CD4-positive, alpha-beta T cell treated with Interleukin-4 for 1 hour (primary cell): Measurements from ENCODE around the gene LASP1NB.
A peak's percentile ranks its signal among the peaks of the same experiment; 100 is the strongest.

Experiments used
- DNase-seq, 2 donors: peaks; one replicate each; pipeline ENCODE4 v3.0.0-alpha.2; 2020 to 2022

The LASP1NB gene

DNA sequence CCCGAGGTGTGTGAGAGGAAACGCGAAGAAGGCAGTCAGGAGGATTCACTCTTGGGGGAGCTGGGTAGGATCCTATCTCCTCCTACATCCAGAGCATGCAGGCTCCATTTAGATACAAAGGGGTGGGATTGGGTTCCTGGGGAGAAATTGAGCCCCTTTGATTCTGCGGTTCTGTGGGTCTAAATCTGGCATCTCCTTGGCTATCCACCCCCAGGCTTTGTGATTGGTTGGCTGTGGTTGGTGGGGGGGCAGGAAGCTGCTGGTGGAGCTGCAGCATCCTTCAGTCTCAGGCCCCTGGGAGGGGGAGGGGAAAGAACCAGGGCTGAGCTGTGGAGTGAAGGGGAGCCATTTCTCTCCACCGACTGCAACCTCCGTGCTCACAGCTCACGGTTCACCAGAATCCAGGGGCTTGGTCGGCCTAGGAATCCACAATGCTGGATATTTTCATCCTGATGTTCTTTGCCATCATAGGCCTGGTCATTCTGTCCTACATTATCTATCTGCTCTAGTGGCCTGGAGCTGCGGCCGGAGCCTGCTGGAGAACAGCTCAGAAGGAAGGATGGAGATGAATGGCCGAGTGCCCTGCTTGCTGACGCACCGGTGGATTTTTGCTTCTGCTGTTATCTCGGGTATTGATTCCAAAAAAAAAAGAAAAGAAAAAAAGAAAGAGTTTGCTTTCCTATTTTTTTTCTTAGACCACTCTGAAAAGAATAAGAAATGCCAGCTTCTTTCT is at the start of gene LASP1NB:
TSS of gene LASP1NB (plus strand) at position 352 of the 733 bp plus-strand sequence.
- peak; percentile 42 to 55 for DNase-seq

DNA sequence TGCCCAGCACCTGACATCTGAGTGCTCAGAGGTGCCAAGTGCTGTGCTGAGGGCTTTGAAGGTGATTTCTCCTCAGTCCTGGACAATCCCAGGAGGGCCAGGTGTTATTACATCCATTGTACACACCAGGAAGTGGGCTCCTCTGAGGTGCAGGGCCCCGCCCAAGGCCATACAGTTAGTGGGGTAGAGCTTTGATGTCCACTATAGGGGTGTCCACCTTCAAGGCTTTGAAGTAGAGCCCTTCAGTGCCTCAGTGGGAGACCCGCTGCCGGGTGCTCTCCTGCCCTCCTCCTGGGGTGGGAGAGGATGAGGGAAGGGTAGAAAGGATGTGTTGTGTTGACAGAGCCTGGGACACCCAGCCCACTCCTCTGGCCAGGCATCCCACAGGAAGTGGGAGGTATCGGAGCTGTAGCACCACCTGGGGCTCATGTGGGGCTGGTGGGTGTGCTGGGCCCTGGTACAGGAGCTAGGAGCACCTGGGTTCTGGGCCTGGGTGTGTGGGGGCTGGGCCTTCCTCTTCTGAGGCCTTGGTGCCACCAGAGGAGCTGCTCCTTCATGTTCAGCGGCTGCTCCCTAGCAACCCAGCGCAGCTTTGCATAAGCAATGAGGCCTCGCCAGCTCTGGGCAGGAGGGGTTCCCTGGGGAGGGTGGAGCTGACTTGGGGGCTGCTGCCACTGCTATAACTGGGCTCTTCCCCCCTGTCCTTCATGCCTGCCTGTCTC is 48.1 kb upstream of the LASP1NB start:
- peak in 1 of 2 donors; percentile 66 for DNase-seq

DNA sequence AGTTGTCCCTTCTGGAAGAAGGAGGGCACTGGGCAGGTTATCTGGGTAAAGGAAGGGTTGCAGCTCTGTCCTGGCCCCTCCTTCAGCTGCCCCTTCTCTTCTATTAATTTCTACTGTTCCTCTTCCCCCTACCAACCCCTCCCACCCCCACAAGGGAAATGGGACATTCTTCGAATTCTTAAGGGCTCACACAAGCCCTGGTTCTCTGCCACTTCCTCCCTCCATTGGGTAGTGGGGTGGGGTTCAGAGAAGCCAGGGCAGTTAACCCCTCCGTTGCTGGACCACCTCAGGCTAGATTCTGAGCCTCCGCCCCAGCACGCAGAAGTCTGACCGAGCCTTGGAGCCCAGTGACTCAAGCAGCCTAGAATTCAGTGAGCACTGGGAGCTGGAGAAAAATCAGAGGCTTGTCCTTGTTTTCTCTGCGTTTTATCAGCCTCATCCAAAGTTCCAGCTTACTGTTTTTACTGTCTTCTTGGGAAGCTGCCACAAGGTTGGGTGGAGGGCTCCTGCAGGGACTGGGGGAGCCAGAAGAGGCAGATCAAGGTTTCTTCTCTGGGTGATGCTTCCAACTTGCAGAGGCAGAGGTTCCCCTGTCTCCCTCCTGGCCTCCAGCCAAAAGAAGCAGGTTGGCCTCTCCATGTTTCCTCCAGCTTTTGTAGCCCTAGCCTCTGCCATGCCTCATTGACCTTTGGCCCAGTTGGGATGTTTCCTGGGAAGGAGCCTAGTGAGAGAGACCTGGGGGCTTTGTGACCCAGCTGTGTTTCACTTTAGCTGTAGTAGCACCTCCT is 45.3 kb upstream of the LASP1NB start:
- DNase-seq, result no peak

DNA sequence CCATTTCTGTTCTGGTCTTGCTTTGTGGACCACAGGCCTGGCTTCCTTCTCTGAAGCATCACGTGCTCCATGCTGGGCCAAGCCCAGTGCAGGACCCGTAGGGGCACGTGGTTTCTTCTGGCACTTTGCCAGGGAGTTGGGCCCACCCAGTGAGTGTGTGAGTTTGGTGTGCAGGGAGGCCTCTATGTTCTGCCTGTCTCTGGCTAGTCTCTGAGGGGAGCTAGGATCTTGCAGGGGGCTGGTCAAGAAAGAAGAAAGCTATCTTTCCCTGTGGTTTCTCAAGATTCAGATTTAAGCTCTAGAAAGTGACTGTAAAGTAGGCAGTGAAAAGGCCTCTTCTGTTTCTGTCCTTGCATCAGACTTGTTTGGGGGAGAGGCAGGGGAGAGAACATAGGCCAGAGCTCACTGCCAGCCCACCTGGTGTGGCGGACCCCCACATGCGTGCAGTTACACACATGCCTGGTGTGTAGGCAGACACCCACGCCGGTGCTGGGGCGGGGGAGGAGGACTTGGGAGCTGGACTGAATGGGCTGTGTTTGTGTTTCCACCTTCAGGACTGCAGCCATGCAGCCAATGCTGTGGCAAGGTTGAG is 43.7 kb upstream of the LASP1NB start:
- DNase-seq, result peak in 1 of 2 donors; percentile 44

GRCh38 chr17:38882870-38883269 is 42.5 kb upstream of the LASP1NB start:
- DNase-seq, result no peak

GRCh38 chr17:38883592-38884526 is 41.6 kb upstream of the LASP1NB start:
- no peak for DNase-seq

DNA sequence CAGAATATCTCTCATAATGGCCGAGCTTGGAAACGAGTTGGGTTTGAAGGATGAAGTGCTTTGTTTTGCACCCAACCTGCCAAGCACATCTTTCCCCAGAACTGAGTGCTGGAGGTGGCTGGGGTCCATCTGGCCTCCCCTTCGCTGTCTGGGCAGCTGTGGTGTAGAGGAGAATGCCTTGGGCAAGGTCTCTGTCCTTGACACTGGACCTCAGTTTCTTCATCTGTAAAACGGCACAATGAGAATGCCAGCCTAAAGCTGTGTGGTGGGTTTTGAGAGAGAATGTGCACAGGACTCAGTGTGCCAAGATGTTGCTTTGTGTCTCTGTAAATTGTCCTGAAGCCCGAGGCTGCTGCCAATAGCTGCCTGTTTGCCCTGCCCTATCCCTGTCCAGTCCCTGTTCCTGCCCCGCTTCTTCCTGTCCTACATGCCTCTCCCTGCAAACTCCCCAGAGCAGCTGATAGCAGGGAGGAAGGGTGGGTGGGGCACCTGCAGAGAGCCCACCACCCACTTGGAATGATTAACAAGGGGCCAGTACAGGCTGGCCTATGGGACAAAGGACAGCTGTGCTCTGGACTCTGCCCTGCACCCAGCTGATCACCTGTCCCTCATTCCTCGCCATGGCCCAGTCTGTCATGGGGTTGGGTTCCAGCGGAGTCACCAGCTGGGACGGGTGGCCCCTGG is 40.2 kb upstream of the LASP1NB start:
- DNase-seq, result no peak

GRCh38 chr17:38885728-38886642 is 39.4 kb upstream of the LASP1NB start:
- DNase-seq, result no peak

DNA sequence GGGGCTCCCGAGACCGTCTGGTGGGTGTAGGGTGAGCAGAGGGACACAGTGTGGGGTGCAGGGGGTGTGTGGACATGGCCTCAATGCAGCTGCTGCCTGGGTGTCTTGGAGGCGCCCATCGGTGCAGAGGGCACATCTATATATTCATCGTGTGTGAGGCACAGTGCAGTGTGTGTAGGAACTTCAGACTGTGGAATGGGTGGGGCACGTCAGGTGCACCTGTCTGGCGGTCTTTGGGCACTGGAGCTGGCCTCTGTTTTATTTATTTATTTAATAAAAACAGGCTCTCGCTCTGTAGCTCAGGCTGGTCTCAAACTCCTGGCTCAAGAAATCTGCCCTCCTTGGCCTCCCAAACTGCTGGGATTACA is 38.8 kb upstream of the LASP1NB start:
- DNase-seq, result no peak

DNA sequence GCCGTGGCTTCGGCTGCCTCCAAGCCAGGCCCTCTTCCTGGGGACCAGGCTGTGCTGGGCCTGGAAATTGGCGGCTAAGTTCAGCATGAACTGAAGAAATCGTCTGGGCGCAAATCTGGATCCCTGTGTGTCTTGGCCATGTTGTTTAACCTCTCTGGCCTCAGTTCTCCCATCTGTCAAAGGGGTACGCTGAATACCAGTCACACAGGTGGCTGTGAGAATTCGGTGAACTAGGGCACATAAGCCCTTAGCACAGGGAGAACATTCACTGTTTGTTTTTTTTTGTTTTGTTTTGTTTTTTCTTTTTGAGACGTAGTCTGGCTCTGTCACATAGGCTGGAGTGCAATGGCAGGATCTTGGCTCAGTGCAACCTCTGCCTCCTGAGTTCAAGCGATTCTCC is 36.6 kb upstream of the LASP1NB start:
- DNase-seq, result no peak

- no peak for DNase-seq
Measured at GRCh38 chr17:38889745-38890409, 35.5 kb upstream of the LASP1NB start.

GRCh38 chr17:38890410-38890746 is 35.0 kb upstream of the LASP1NB start:
- no peak for DNase-seq

- no peak for DNase-seq
Measured at GRCh38 chr17:38891441-38891840, 34.0 kb upstream of the LASP1NB start.

DNA sequence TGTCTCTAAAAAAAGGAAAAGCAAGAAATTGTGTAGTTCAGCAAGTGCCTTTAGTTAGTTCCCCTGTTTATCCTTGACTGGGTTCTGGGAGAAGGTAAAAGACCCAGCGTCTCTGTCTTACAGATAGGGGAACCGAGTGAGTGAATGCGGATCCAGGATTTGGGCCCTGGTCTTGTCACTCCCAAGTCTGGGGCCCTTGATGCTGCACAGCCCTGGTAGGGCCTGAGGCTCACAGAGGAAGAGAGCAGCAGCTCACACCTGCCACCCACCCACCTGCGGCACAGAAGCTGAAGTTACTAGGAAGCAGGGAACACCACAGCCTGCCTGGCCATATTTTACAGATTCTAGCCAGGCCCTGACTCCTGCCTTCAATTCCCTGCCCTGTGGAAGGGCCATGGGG is 33.3 kb upstream of the LASP1NB start:
- no peak for DNase-seq

DNA sequence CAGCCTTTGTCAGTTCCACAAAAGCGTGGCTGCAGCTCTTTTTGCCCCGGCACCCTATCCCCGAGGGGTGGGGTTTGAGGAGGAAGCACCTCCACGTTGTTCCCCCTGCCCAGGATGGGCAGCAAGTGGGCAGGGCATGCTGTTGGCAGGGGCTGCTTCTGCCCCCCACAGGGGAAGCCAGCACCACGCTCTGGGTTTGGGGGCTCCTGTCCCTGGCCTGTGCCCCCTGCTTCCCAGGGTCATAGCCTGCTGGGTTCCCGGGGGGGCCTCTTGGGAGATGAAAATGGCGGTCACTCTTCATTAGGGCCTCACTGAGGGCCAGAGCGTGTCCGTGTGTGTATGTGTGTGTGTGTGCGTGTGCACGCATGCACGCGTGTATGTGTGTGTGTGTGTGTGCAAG is 32.8 kb upstream of the LASP1NB start:
- no peak for DNase-seq

- no peak for DNase-seq
Measured at GRCh38 chr17:38893113-38893512, 32.3 kb upstream of the LASP1NB start.

GRCh38 chr17:38893607-38894006 is 31.8 kb upstream of the LASP1NB start:
- peak in 1 of 2 donors; percentile 41 for DNase-seq

- DNase-seq, result no peak
Measured at GRCh38 chr17:38894276-38894675, 31.1 kb upstream of the LASP1NB start.

- no peak for DNase-seq
Measured at GRCh38 chr17:38896346-38896954, 29.0 kb upstream of the LASP1NB start.
